Measurements from ENCODE around the gene ASAH2.
A peak's percentile ranks its signal among the peaks of the same experiment; 100 is the strongest.
"Not testable (repeated sequence)": the region's sequence is repeated elsewhere in the genome, so short reads cannot be mapped to it uniquely, and the experiment has no call there.

ASAH2 gene

DNA sequence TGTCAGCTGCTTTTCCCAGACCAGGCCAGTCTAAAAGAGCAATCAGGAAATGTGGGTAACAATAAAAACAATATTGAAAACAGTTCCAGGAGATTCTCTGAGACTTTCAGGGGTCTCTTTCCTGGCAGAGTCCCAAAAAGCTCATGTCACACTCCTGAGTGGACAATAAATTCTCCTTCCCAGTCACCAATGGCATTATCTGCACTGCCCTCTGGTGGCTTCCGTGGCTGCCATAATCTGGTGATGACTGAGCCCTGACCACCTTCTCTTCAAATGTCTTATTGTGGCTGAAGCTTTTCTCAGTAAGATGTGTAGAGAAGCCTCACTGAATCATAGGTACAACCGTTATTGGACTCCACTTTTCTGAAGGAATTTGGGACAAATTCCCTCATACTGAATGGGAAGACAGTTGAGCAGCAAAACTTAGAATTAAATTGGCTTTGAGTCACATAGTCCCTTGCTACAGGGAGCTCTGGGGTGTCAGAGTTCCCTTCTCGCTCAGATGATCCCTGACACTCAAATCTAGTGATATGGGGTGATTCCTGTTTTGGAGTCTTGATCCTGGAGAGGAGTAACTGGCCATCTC lies 24.4 kb upstream of the ASAH2 start:
- TF ChIP-seq, protein P1, sequence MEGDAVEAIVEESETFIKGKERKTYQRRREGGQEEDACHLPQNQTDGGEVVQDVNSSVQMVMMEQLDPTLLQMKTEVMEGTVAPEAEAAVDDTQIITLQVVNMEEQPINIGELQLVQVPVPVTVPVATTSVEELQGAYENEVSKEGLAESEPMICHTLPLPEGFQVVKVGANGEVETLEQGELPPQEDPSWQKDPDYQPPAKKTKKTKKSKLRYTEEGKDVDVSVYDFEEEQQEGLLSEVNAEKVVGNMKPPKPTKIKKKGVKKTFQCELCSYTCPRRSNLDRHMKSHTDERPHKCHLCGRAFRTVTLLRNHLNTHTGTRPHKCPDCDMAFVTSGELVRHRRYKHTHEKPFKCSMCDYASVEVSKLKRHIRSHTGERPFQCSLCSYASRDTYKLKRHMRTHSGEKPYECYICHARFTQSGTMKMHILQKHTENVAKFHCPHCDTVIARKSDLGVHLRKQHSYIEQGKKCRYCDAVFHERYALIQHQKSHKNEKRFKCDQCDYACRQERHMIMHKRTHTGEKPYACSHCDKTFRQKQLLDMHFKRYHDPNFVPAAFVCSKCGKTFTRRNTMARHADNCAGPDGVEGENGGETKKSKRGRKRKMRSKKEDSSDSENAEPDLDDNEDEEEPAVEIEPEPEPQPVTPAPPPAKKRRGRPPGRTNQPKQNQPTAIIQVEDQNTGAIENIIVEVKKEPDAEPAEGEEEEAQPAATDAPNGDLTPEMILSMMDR (IDR thresholded peaks at IDR 0.05; ENCODE audit: low read depth, low read length), result peak; percentile 49
- no peak for DNase-seq (ENCODE audit: extremely low read depth, low read depth)

DNA sequence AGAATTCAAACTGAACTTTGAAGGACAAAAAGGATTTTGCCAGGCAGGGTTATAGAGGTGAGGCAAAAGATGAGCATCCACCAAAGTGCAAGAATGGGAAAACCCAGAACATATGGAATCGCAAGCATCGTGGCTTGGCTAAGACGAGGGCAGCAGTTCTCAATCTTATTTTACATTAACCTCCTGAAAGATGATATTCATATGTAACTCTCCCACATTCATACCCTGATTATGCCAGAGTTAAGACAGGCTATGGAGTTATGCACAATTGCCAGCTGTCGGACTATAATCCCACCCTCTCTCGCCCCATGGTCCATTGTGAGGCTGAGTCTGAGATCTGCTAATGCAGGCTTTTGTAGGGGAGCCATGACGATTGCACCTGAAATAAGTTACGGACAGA lies 21.2 kb upstream of the ASAH2 start:
- DNase-seq (ENCODE audit: extremely low read depth, low read depth), result no peak
- TF ChIP-seq, protein P1 (IDR thresholded peaks at IDR 0.05; ENCODE audit: low read depth, low read length), result no peak

DNA sequence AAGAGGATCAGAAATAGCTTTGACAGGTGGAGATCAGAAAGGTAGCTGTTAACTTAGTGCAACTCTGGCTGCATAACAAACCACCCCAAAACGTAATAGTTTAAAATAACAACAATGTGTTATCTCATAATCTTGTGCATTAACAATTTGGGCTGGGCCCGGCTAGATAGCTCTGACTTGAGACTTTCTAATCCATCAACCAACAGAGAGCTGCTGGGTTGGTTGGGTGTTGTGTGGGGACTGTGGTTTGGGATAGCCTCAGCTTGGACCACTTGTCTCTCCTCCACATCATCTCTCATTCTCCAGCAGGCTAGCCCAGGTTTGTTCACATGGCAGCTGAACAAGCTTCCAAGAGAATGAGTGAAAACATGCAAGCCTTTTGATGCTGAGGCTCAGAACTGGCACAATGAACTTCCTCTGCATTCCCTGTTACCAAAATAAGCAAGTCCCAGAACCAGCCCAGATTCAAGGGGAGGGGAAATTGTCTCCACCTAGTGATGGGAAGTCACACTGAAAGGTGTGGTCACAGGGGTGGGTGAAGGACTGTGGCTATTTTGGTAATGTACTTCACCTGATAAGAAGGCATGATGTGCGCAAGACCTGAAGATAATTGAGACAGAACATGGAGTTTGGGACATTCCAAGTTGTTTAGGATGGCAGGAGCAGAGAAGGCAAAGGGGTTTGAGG lies 20.4 kb upstream of the ASAH2 start:
- TF ChIP-seq, protein P1 (IDR thresholded peaks at IDR 0.05; ENCODE audit: low read depth, low read length), result no peak
- DNase-seq (ENCODE audit: extremely low read depth, low read depth), result no peak

DNA sequence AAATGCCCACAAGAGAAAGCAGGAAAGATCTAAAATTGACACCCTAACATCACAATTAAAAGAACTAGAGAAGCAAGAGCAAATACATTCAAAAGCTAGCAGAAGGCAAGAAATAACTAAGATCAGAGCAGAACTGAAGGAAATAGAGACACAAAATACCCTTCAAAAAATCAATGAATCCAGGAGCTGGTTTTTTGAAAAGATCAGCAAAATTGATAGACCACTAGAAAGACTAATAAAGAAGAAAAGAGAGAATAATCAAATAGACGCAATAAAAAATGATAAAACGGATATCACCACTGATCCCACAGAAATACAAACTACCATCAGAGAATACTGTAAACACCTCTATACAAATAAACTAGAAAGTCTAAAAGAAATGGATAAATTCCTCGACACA lies 16.6 kb upstream of the ASAH2 start:
- not testable (repeated sequence) for DNase-seq (ENCODE audit: extremely low read depth, low read depth)

DNA sequence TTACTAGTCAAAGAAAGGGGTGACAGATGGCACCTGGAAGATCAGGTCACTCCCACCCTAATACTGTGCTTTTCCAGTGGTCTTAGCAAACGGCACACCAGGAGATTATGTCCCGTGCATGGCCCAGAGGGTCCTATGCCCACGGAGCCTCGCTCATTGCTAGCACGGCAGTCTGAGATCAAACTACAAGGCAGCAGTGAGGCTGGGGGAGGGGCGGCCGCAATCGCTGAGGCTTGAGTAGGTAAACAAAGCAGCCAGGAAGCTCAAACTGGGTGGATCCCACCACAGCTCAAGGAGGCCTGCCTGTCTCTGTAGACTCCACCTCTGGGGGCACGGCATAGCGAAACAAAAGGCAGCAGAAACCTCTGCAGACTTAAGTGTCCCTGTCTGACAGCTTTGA lies 11.3 kb upstream of the ASAH2 start:
- DNase-seq (ENCODE audit: extremely low read depth, low read depth), result not testable (repeated sequence)

DNA sequence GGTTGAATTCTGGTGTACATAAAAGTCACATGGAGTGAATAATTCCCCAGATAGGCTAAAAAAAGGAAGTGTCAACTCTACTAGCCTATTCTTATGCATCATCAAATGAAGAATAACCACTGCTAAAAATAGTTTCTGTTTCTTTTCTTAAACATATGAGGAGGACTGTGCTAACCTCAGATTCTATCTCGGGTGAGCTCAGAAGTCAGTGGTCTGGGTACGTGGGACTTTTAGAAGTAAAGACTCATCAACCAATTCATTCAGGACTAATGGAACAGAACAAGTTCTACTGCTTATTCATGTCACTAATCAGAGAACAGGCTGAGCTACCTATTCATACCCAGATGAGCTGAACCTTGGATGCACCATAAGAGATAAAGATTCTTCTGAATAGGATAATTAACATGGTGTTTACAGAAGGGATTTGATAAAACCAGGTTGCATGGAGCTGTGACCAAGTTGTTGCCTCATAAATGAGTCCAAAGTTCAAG lies 9.5 kb upstream of the ASAH2 start:
- TF ChIP-seq, protein P1 (IDR thresholded peaks at IDR 0.05; ENCODE audit: low read depth, low read length), result no peak
- no peak for DNase-seq (ENCODE audit: extremely low read depth, low read depth)

DNA sequence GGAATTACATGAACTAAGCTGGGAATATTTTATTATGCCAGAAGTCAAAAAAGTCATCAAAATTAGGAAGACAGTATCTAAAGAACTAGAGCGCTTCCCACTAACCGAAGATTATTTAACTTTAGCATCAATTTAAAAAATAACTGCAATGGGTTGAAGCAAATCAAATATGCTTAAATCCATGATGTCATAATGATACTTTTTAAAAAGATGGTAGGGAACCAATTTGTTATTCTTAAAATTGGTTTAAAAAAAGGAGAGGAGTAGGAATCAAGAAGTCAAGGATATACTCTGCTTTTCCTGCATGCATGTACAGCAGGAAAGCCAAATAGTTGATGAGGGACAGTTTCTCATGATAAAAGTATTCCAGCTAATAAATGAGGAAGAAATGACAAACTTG lies 3.2 kb upstream of the ASAH2 start:
- no peak for DNase-seq (ENCODE audit: extremely low read depth, low read depth)
- TF ChIP-seq, protein P1 (IDR thresholded peaks at IDR 0.05; ENCODE audit: low read depth, low read length), result no peak

DNA sequence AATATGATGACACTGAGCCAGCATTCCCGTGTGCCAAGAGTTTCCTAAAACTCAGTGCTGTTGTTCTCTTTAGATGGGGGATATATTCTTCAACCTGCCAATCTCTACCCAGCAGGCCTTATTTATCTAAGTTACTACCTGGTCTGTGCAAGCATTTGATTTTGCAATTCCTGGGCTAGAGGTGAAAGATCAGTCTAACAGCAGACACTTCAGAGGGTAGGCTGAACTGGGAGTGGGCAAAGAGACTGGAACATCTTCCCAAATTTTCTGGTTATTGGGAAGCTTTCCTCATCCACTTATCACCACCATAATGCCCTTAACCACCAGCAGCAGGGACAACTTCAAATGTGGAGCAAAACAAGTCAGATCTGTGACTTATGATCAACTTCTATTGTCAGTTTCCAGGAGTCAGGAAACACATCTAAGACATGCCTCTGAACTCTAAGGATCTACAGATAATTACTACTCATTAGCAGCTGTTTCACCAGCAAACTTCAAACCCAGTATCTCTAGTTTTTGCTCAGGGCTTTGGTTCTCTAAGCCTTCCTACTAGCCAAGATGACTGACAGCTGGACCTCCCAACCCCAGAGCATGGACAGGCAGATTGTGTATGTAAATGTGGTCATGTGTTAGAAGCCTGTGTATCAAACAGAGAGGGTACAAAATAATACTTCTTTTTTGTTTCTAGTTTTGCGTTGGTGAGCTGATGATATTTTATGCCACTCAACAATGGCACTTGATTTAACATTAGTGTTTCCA lies 1.0 kb downstream of the ASAH2 start:
- no peak for DNase-seq (ENCODE audit: extremely low read depth, low read depth)
- TF ChIP-seq, protein P1 (IDR thresholded peaks at IDR 0.05; ENCODE audit: low read depth, low read length), result no peak
